DOHH2 (cell line): ENCODE measurements around the gene OR4E2.

Source experiments
- CTCF ChIP-seq: fragments of 200-600 bp; sonication (generic); IDR thresholded peaks from one replicate; pipeline ENCODE4 v1.5.1; 2014; ENCODE audit warnings: antibody characterized with exemption, mild to moderate bottlenecking, low read depth, low read length; ENCODE audit not compliant: poor library complexity, severe bottlenecking
- EZH2phosphoT487 ChIP-seq: fragments of 200-600 bp; sonication (generic); IDR thresholded peaks from 2 replicates; pipeline ENCODE4 v1.6.1; 2017; ENCODE audit warnings: borderline replicate concordance, mild to moderate bottlenecking, antibody characterized with exemption, low read length, moderate library complexity, mixed read lengths

GRCh38 chr14:21656980-21657379, 3.3 kb downstream of the OR4E2 start:
- TF ChIP-seq CTCF (no peak), EZH2phosphoT487 (no peak)
